CD4-positive, alpha-beta T cell treated with Interleukin-15 for 4 hours (primary cell): ENCODE data around the gene MGAT4A.
"Not testable (repeated sequence)": the region's sequence is repeated elsewhere in the genome, so short reads cannot be mapped to it uniquely, and the experiment has no call there.

ENCODE experiments used
- DNase-seq: peaks from one replicate; pipeline ENCODE4 v3.0.0-alpha.2; 2020; ENCODE audit warnings: low spot score

Gene MGAT4A

GRCh38 chr2:98607104-98607503 lies 123.8 kb downstream of the MGAT4A start:
- no peak for DNase-seq

- no peak for DNase-seq
Measured at GRCh38 chr2:98606431-98606830, 124.5 kb downstream of the MGAT4A start.

- no peak for DNase-seq
Measured at GRCh38 chr2:98605076-98605475, 125.9 kb downstream of the MGAT4A start.

GRCh38 chr2:98604547-98604946 lies 126.4 kb downstream of the MGAT4A start:
- DNase-seq: no peak

- no peak for DNase-seq
Measured at GRCh38 chr2:98601532-98602132, 129.3 kb downstream of the MGAT4A start.

- no peak for DNase-seq
Measured at GRCh38 chr2:98598781-98599428, 132.0 kb downstream of the MGAT4A start.

GRCh38 chr2:98594665-98595064 lies 136.3 kb downstream of the MGAT4A start:
- DNase-seq: not testable (repeated sequence)

- no peak for DNase-seq
Measured at GRCh38 chr2:98592565-98592964, 138.4 kb downstream of the MGAT4A start.

- no peak for DNase-seq
Measured at GRCh38 chr2:98589489-98589888, 141.4 kb downstream of the MGAT4A start.

- DNase-seq: no peak
Measured at GRCh38 chr2:98588880-98589431, 142.0 kb downstream of the MGAT4A start.

- DNase-seq: no peak
Measured at GRCh38 chr2:98586551-98587140, 144.3 kb downstream of the MGAT4A start.

GRCh38 chr2:98585386-98585785 lies 145.5 kb downstream of the MGAT4A start:
- no peak for DNase-seq

- DNase-seq: no peak
Measured at GRCh38 chr2:98583816-98584618, 146.9 kb downstream of the MGAT4A start.

- no peak for DNase-seq
Measured at GRCh38 chr2:98583276-98583675, 147.7 kb downstream of the MGAT4A start.

- DNase-seq: no peak
Measured at GRCh38 chr2:98582523-98582922, 148.4 kb downstream of the MGAT4A start.

- DNase-seq: no peak
Measured at GRCh38 chr2:98580656-98581284, 150.2 kb downstream of the MGAT4A start.

- no peak for DNase-seq
Measured at GRCh38 chr2:98579926-98580325, 151.0 kb downstream of the MGAT4A start.

- no peak for DNase-seq
Measured at GRCh38 chr2:98578231-98578630, 152.7 kb downstream of the MGAT4A start.

- DNase-seq: no peak
Measured at GRCh38 chr2:98577313-98577712, 153.6 kb downstream of the MGAT4A start.

GRCh38 chr2:98576666-98577312 lies 154.1 kb downstream of the MGAT4A start:
- DNase-seq: no peak

- no peak for DNase-seq
Measured at GRCh38 chr2:98573426-98573825, 157.5 kb downstream of the MGAT4A start.
